AG09319 (cell line): ENCODE data around the gene NUDT4B.
"Not testable (repeated sequence)": the region's sequence is repeated elsewhere in the genome, so short reads cannot be mapped to it uniquely, and the experiment has no call there.

Experiments
- DNase-seq: peaks from one replicate; pipeline ENCODE4 v3.0.0-alpha.2; 2010; ENCODE audit warnings: low read depth; ENCODE audit errors: extremely low read depth

NUDT4B gene

DNA sequence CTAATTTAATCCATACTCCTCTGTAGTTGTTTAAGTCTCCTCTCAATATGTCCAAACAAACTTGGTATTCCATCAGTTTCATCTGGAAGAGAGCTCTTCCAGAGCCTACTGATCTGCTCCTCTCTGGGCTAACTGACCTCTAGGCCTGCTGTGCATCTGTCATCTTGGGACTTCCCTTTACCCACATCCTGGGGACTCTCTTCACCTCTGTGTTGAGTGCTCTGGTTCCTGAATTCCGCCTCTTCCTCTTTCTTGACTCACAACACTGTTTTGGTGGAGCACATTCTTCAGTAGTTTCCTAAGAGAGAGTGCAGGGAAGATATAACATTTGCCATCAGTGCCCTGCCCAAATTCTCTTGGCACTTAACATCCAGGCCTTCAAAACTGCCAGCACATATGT, 13.0 kb upstream of the NUDT4B start:
- not testable (repeated sequence) for DNase-seq

GRCh38 chr1:148738667-148739066, 9.9 kb upstream of the NUDT4B start:
- DNase-seq = not testable (repeated sequence)

GRCh38 chr1:148743200-148743599, 5.4 kb upstream of the NUDT4B start:
- DNase-seq = not testable (repeated sequence)

GRCh38 chr1:148743726-148744720, 4.6 kb upstream of the NUDT4B start:
- not testable (repeated sequence) for DNase-seq

- not testable (repeated sequence) for DNase-seq
Observed at GRCh38 chr1:148749335-148749681, 734 bp downstream of the NUDT4B start.

DNA sequence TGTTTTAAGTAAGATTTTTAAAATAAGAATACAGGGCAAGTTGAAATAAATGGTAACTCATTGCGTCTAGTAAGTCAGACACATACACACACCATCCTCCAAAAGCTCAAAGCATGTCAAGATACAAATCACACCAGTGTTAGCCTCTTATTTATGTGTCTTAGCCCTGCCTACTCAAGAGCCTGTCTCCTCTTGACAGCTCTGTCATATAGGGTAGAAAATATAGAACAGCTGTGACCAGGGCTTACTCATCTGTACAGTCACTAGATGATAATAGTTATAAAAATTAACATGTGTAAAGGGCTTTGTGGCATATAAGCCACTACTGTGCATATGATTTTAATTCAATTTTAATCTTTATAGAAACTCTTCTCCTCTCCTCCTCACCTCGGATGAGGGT, 7.7 kb downstream of the NUDT4B start:
- not testable (repeated sequence) for DNase-seq

GRCh38 chr1:148757446-148757845, 8.9 kb downstream of the NUDT4B start:
- not testable (repeated sequence) for DNase-seq

- DNase-seq = not testable (repeated sequence)
Observed at GRCh38 chr1:148758412-148758811, 9.8 kb downstream of the NUDT4B start.

GRCh38 chr1:148758925-148759324, 10.4 kb downstream of the NUDT4B start:
- DNase-seq = not testable (repeated sequence)

GRCh38 chr1:148759749-148760148, 11.2 kb downstream of the NUDT4B start:
- not testable (repeated sequence) for DNase-seq

DNA sequence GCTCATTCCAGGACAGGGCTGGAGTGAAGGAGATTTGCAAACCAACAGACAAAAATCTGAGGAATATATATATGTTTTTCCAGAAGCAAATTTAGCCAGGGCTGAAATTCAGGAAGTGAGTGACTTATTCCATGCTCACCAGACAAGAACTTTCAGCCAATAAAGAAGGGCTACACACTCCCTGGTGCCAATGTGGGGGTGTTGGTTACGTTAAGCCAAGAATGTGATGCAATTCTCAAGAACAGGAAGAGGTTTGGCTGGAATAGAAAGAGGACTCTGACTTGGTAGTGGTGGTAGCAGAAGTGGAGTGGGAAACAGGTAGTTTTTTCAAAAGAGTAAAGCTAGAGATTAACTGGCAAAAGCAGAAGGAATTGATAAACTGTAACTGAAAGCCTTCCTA, 11.6 kb downstream of the NUDT4B start:
- DNase-seq = not testable (repeated sequence)

DNA sequence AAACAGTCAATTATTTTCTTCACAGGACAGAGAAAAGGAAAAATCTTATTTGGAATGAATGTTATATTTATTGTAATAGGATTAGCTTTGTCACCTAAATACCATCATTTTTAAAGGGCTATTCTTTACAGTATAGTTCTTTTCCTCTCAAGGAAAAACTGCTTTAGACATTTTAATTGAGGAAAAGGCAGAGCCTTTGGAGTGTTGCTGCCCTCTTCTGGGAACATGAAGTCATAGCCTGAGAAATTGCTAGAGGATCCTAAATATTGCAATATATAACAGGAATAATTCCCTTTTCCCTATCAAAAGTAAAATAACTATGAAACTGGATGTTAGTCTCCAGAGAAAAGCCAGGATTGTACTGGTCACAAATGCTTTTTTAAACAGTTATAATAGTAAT, 12.8 kb downstream of the NUDT4B start:
- not testable (repeated sequence) for DNase-seq

GRCh38 chr1:148765238-148766019, 16.9 kb downstream of the NUDT4B start:
- DNase-seq = not testable (repeated sequence)

- not testable (repeated sequence) for DNase-seq
Observed at GRCh38 chr1:148768541-148768940, 20.0 kb downstream of the NUDT4B start.

DNA sequence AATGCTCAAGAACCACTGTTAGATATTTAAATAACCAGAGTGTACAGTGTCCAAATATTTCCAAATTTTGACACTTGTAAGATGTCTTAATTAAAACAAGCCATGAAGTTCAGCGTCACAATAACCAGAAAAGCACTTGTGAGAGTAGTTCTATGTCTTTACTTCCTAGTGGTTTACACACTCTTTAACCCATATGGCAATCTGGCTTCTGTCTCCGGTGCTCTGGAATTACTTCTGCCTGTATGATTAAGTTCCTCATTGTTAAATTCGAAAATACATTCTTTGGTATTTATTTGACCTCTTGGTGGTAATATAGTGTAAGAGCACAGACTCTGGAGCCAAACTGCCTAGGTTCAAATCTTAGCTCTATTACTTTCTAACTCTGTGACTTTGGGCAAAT, 20.9 kb downstream of the NUDT4B start:
- DNase-seq = not testable (repeated sequence)

DNA sequence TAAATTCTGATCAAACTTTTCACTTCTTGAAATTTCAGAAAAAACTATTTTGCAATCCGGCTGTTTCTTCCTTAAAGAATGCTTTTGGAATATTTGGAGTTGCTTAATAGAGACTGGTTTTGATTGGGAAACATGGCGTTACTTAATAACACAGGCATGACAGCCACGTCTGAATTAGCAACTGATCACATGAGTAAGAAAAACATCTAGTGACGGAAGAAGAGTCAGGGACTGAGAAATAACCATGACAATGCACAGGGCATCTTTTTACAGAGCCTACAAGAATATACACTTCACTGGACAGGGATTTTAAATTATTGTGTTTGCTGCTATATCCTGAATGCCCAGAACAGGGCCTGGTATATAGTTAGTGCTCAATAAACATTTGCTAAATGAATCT, 25.1 kb downstream of the NUDT4B start:
- DNase-seq = not testable (repeated sequence)

- DNase-seq = not testable (repeated sequence)
Observed at GRCh38 chr1:148774102-148774501, 25.5 kb downstream of the NUDT4B start.

DNA sequence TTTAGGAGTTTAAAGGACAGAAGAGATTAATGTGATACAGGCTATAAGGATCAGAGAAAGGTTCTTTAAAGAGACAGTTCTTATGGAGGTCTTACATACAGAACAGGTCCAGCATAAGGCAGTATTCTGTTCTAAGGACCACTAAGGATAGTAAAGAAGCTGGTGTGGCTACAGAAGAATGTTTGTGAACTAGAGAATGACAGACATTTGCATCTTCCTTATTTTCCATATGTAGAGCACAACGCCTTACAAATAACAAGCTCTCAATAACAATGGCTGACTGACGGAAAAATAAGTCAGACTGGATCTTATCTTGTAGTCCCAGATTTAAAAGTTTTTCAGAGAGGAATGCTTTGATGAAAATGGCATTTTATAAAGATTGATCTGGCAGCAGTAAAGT, 26.7 kb downstream of the NUDT4B start:
- DNase-seq = not testable (repeated sequence)

DNA sequence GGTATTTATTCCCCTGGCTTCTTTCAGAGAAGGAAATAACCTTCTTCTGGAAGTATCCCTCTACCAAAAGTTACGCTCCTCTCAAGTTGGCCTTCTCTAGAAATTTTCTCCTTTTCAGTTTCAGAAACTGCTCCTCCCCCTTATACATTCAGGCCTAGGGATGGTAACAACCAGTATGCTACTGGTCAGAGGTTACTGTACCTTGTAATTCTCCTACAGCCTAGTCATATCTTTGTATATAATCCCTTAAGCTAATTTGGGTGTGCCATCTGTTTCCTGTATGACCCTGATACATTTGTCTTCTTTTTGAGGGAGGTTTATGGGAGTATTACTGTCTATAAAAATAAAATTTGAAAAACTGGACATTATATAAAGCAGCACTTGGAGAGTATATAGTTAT, 29.1 kb downstream of the NUDT4B start:
- DNase-seq = not testable (repeated sequence)

GRCh38 chr1:148780404-148780803, 31.8 kb downstream of the NUDT4B start:
- DNase-seq = not testable (repeated sequence)

- DNase-seq = not testable (repeated sequence)
Observed at GRCh38 chr1:148791543-148792099, 43.0 kb downstream of the NUDT4B start.
